ENCODE results near the gene TSPEAR.

DNA sequence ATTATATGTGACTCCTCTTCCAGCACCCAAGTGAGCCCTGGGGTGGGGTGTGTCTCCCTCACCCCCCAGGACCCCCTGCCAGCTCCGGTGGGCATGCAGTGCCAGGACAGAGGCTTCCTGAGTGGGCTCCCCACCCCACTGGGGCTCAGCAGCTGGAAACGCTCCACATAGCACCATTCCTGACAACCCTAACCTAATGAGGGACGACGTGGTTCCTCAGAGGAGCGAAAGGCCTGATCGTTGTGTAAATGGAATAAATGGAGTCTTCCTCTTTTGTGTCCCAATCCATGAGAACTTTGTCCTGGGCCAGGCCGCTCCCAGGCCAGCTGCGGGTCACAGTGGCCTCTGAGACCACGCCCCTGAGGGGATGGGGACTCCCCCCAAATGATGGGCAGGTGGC is 1.8 kb upstream of the TSPEAR start:
- TF ChIP-seq POLR2A (IDR thresholded peaks at IDR 0.05; ENCODE audit: low read depth, low read length) (no peak), POLR2AphosphoS5 (IDR thresholded peaks at IDR 0.05; ENCODE audit: low read depth, low read length) (no peak), TAF1 (IDR thresholded peaks at IDR 0.05; ENCODE audit: low read depth, low read length) (no peak), PAX5 (IDR thresholded peaks at IDR 0.05; ENCODE audit: insufficient read depth, low read length, severe bottlenecking) (no peak), SPI1 (IDR thresholded peaks at IDR 0.05; ENCODE audit: low read depth, low read length) (no peak)
